GM18520 (cell line): ENCODE measurements around the gene ATP1A1.

Experiments
- ATAC-seq: cut with Tn5 transposase; IDR thresholded peaks from one replicate; pipeline ENCODE4 v1.9.1; 2021; ENCODE audit not compliant: unreplicated experiment

The ATP1A1 gene

DNA sequence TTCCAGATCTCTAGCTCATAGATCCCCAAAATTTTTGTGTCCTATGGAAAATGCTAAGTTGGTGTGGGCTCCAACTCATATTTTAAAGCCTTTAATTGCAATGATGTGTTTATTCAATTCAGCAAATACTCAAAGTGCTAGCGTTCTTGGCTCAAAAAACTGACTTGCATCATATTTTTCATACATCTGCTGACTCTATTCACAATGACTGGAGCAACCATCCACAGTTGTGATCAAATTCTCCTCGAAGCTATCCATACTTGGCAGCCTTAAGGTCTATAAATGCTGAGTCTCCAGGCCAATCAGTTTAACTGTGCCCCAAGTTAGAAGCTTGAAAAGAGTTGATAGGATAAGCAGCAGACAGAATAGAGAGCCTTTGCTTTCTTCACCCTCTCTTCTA, 2.9 kb upstream of the ATP1A1 start:
- no peak for ATAC-seq

DNA sequence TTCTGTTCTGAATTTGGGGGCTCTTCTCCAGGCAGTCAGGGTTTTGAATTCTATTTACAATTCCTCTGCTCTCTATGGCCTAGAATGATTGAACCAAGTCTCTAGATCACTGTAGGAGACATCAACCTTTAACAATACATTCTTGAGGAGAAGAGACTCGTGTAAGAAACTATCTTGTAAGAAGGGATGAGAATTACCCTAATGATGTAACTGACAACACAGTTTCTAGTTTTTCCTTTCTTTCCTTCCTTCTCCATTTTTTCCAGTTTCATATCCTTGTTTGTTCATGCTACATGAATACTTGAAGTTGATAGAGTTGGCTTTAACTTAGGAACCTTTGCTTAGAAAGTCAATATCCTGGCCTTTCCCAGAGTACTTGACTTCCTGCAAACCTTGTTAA, 1.3 kb upstream of the ATP1A1 start:
- ATAC-seq, result no peak

DNA sequence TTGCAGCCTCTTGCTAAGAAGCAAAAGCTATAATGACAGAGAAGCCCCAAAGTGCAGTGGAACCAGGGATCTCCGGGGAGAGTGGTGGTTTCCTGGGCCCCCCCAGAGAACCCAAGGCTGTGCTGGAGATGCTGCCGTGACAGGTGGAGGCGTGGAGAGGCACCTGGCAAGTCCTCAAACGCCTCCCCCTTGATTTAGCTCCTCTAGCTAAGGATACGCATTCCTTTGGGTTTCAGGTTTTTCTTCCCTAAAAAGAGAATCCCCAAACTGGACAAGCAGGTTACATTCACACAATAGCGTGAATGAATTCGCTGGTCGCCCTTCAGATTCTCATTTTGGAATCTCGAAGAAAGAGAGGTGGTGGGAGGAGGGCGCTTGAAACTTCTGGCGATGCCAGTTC, 853 bp upstream of the ATP1A1 start:
- no peak for ATAC-seq

DNA sequence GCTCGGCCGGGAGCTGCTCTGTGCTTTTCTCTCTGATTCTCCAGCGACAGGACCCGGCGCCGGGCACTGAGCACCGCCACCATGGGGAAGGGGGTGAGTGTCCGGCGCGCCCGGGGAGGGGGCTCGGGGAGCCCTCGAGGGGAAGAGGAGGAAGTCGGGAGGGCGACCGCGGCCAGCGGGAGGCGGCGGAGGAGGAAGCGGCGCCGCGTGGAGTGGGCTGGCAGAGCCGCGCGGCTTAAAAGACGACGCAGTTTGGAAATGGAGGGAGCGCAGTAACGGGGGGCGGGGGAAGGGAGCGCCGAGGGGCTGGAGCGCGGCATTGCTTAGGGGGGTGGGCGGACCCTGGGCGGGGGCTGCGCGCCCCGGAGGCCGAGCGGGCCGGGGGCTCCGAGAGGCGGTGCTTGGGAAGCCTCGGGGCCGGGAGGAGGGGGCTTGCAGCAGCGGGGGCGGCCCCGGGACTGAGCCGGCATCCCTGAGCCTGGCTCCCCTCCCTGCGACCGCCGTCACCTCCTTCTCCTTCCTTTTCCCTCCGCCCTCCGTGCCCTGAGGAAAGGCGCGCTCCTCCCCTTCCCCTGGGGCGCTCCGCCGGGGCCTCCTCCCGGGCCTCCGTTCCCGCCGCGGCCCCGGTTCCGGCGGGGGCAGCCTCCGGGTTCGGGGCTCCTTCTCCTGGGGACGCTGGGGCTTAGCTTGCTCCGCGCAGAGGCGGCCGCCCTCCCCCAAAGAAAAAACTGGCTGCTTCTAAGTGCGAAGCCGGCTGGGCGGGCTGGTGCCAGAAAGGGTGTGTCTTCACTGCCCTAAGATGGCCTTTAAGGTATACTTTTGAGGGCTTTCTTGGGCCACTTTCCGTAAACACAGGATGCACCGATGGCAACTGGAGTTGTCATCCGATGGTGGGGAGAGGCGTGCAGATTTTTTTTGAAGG, 648 bp downstream of the ATP1A1 start:
- peak; percentile 0 for ATAC-seq

DNA sequence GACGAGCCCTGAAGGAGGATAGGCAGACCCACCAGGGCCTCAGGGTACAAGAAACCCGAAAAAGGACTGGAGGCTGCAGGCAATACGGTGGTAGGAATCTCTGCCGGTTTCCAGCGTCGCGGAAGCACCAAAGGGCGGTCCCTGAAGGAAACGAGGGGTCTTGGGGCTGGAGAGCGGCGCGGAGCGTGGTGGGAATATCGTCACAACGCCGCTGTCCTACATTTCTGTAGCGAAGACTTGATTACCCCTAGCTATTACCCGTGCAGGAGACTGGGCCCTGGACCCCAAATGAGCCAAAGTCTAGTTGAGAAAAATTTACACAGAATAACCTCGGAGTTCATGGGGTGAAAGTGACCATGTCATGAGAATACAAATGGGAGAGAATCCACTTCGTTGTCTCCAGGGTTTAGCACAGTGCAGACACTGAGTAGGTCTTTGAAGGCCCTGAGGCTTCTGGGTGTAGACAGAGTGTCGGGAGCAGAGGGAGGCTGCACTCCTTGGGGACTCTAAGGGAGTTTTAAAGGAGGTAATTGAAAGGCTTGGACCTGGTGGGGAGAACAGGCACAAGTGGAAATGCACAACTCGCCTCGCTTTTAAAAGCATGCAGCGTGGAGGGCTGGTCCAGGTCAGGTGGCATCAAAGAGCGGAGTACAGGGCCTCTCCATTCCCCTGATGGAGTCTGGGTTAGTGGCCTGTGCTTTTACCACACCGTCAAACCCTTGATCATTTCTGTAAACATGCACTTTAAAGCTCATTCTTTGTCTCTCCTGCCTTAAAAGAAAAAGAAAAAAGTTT, 1.5 kb downstream of the ATP1A1 start:
- ATAC-seq, result no peak

DNA sequence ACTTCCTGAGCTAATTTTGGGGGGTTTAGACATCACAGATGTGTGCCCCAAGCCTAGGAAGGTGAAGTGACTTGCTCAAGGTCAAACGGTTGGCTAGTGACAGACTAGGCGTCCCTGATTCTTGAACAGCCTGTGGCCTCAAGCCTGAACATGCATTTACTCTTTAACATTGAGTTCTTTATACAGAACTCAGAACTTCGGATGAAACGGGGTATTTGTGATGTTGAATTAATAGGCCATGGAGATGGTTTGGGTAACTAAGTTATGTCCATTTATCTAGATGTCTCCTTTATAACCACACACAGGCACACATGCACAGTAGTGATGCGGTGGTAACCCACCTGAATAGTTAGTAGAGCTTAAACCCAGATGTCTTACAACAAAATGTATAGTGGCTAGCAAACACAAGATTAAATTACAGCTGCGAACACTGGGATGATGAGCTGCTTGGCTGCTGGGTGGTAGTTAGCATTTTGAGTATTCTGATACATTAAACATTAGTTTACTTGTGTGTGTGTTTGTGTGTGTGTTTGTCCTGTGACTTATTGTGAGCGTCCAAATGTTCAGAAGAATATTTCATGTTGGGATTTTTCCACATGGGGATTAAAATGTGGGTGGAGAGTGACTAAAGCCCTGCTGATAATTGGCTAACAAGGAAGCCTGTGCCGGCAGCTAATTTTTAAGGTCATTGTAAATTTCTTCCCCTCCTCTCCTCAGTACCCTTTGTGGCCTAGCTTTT, 2.3 kb downstream of the ATP1A1 start:
- no peak for ATAC-seq

DNA sequence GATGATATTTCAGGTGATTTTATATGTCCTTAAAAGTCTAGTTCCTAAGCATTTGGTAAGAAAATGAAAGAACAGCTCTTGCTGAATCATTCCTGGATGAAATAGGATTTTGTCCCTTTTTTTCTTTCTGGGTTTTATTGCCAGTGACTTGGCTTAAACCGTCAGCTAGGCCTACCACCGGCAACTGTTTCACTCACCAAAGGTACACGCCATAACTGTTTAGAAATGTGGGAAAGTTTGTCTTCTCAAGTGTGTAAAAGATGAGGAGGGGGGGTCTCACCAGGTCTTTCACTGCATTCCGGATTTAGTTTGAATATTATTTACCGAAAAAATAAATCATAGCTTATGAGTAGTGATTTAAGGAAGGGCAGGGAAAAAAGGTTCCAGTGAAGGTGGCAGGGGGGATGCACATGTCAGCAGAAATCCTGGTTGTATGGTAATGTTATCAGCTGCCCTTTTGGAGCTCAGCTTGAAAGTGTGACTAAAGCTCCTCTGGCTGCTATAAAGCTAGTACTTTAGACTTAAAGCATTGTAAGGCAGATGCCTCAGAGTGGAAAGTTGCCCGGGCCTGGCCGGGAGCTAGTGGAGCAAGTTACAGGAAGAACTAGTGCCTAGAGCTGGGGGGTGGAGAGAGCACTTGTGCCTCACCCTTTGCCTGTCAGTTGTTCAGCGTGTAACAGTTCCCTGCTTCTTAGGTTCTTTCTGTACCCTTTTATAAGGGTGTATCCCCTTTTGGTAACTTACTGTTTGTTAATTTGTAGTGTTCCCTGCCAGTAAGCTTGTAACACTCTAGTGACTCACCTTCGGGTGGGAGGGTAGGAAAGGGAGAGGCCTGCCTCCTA, 3.1 kb downstream of the ATP1A1 start:
- no peak for ATAC-seq

DNA sequence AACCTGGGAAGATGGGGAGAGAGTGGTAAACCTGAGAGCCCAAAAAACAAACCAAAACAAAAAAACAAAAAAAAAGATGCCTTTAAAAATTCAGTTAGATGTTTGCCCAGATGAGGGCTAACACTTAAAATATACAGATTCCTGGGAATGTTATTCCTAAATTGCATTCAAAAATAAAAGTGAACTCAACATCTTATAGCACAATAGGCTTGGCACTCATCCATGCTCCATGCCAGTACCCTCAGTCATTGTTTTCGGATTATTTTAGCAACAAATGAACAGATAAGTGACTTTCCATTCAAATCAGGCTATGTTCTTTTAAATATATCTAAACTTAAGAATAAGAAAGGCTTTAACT, 3.7 kb downstream of the ATP1A1 start:
- no peak for ATAC-seq

DNA sequence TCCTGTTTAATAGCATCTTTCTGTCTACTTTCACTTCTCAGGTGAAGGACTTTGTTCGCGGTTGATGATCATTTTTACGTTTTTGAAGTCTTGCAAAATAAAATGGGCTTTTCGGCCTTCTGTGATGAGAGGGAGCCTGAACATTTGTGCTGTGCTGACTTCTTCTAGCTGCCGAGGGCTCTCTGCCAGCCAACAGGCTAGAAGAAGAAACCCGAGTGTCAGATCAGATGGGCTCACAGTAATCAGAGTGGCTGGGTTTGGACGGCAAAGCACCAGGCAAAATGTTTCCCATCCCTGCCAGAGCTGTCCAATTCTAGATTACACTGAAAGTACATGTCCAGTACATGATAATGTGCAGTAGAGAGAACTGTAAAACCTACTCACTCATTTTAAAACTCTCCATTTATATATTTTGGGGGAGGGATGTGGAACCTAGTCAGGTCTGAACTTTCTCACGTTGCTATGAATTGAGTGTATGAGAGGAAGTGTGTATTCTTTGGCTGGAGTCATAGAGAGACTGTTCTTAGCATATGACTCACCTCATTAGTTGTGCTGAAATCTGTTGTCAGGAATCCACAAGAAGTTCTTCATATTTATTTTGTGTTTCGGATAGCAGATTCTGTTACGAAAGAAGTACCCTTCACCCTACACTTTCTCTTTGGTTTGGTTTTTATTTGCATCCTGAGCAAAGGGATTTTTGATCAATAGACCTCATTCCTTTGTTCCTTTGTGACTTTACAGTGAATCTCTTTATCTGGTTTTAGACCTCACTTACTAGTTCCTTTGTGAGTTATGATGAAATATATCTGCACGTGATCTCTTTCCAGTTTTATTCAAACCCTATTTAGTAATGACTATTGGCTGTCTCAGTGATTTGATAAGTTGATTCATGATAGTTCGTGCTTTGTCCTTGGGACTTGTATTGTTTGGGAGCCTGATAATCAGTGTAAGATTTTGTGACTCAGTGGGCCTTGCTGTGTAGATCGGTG, 4.8 kb downstream of the ATP1A1 start:
- ATAC-seq, result peak; percentile 71

DNA sequence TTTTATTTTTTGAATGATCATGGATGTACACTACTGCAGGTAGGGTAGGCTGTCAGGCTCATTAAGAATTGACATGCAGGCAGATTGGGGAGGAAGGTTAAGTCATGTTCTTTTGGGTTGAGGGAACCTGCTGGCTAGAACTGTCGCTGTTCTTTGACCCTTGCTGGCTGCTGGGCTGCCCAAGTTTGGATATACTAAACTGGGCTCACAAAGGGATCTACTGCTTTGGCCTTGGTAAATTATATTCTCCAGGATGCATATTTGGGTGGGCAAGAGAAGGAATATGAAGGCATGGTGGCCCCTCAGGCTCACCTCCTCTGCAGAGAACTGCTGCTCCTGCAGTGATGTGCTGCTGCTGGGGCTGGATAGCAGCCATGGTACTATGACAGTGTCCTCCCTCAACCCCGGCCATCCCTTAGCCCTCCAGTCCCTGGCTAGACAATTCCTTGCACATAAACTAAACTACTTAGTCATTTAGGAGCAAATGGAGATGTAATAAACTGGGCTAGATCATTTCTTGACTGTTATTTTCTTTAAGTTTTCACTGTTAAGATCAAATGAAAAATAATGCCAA, 6.1 kb downstream of the ATP1A1 start:
- ATAC-seq, result no peak

DNA sequence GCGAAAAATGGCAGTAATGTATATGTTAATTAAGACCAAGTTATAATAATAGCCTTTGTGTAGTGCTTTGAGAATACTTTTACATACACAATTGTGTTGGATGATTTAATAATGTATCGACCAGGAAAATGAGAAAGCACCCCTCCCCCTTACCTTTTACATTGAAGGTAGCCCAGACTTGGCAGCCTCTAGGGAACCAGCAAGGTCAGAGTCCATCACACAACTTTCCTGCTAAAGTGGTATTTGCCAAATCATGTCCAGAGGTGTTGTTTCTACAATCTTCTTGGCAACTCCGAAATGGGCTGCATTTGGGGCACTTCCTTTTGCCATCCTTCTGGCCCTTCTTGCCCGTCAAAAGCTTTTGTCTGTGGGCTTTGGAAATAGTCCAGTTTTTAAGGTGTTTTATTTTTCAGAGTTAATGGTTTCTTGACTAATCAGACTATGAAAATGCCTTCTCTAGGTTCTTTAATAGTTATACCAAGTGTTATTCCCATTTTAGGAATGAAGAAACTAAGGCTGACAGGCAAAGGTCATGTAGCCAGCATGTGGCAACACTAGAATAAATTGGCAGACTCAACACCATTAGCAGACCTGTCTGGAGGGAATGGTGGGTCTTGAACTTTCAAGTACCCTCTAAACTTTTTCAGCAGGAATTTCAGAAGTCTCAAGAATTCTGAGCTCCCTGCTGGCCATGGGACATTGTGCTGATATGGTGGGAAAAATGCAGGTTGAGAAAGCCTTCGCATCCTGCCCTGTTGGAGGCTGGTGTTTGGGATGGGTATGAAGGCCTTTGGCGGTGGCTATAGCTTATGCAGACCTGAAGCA, 6.8 kb downstream of the ATP1A1 start:
- ATAC-seq, result no peak

DNA sequence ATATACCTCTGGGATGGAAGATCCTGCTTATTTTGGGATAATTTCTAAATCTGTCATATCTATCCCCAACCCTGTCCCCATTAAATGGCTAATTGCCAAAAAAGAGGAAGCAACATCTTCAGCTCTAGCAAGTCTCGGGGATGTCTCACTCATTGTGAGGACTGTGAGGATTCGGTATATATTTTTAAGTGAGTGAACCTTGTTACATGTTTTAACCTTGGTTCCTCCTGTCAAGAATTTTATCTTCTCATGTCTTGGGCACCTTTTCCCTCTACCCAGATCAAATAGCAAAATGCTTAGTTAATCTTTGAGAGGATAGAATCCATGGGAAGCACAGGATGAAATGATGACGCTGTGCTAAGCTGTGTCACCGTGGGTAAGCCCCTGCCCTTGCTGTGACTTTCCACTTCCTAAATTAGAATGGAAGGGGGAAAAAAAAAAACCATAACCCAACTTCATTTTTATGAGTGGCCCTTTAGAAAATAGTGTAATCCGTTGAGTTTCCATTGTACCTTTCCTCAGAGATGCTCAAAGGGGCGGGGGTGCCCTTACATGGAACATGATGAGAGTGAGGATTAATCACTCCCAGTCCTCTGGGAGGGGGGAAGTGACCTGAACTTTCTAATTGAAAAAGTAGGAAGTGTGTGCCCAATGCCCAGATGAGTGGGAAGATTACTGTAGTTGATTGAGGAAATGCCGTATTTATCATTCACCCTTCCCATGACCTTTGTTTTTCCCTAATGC, 7.6 kb downstream of the ATP1A1 start:
- ATAC-seq, result no peak

DNA sequence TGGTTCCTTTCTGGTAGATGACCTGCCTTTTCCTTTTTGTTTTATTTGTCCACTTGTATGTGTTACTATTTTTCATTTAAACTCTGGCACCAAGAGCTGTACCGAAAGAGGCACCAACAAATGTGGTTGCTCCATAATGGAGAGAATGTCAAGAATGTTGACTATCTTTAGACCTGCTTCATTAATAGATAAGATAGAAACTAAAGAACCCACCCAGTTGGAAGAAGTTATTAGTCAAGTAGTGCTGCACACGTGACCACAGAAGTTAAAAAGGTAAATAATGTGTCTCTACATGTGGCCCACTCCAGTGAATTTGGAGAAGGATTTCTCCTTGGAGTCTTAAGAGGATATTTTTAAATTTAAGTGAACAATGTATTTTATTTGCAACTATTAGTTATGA, 9.3 kb downstream of the ATP1A1 start:
- no peak for ATAC-seq

DNA sequence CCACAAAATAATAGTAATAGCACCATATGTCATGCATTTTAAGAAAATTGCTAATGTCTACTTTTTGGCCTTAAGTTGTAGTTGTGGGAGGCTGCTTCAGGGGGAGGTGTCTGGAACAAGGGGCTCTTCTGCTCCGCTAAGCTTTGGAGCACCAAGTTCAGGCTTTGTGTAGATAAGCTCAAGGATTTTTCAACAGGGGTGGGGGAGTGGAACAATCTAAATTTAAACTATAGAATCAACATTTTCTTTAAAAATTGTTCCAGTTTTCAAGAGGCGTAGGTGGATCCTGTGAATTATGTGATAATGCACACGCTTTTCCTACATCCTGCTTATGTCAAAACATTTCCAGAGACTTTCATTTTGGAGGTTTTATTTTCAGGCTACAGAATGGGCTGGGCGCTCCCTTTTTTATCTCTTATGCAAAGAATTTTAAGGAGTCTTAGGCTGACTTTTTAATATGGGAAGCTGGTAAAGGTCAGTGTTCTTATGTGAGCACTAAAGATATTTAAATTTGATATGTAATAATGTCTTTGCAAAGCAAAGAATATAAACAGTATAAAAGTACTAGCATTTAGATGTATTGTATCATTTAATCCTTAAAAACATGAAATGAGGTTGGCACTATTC, 9.9 kb downstream of the ATP1A1 start:
- no peak for ATAC-seq

DNA sequence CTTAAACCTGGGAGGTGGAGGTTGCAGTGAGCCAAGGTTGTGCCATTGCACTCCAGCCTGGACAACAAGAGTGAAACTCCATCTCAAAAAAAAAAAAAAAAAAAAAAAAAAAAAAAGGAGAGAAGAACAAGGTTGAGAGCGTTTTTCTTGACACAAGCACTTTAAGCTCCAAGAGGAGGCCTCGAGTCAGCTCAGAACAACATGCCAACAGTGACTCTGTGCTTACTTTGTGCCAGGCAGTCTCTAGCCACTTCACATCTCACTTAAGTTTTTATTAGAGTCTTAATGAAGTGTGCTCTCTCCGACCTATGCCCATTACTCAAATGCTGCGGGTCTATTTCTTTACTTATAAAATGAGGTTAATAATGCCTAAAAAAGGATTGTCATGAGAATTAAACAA, 13.0 kb downstream of the ATP1A1 start:
- ATAC-seq, result no peak

DNA sequence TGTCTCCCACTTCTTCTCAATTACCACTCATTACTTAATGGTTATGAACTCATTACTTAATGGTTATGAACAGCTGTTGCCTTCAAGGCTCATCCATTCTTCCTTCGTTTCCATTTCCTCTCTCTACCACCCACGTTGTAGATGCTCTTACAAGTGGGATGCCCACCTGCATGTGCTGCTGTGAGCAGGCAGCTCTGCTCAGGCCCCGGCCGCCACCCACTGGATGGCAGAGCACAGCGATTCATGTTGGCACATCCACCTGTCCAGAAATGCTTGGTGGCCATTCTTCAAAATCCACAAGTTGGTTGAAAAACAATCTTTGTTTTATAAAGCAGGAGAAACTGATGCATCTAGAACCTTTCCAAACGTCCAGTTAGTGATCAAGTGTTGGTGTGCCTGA, 14.5 kb downstream of the ATP1A1 start:
- ATAC-seq, result no peak

DNA sequence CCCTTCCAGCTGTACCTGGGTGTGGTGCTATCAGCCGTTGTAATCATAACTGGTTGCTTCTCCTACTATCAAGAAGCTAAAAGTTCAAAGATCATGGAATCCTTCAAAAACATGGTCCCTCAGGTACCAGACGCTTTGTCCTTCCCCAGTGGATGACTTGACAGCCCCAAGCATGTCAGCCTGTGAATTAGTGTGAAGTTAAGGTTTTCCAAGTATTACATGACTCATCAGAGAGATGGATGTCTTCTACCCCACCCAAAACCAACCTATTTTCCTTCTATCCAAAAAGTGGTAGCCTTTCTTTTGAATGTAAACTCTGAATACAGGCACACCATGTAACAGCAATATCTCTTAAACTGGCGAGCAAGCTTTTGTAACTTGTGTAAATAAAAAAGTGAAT, 15.1 kb downstream of the ATP1A1 start:
- ATAC-seq, result no peak
